Stimulated activated CD4-positive, alpha-beta T cell treated with anti-CD3 and anti-CD28 coated beads, Interleukin-2, amount 100 ng/mL, for 48 hours (primary cell): ENCODE data around the gene SIN3A.

Source experiments
- DNase-seq, 2 donors: peaks; one replicate each; pipeline ENCODE4 v3.0.0-alpha.2; 2020

SIN3A gene

GRCh38 chr15:75328493-75329314, 122.8 kb downstream of the SIN3A start:
- no peak for DNase-seq

DNA sequence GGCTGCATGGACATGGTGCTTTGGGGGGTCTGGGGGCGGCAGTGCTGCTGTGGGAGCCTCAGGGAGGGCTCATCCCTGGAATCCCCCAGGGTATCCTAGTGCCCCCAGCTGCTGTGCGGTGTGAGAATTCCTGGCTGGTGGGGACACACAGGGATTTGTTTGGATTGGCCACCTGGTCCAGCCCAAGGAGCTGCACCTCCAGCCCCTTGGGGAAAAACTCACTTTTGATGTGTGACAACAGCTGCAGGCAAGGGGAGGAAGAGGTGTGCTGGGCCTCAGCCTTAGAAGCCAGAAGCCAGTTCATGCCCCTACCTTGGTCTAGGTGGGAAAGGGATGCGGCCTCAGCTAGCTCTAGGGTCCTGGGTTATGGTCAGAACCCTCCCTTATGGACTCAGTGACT, 124.0 kb downstream of the SIN3A start:
- DNase-seq: no peak

DNA sequence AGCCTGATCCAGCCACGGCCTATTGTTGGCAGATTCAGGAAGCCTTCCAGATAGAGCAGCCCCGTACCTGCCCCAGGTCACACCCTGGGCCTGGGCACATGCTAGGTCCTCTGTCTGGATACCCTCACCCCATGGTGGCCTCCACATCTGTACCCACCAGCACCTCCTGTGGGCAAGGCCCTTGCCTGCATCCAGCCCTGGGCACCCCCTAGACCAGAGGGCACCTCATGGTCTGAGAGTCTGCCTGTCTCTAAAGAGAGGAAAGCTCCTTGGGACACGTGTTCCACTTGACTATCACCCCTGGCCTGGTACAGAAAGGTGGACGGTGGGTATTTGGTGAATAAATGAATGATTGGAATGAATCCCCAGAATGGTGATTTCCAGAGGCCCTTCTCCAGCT, 124.5 kb downstream of the SIN3A start:
- no peak for DNase-seq

- DNase-seq: no peak
These were observed 125.6 kb downstream of the SIN3A start for GRCh38 chr15:75325922-75326321.

DNA sequence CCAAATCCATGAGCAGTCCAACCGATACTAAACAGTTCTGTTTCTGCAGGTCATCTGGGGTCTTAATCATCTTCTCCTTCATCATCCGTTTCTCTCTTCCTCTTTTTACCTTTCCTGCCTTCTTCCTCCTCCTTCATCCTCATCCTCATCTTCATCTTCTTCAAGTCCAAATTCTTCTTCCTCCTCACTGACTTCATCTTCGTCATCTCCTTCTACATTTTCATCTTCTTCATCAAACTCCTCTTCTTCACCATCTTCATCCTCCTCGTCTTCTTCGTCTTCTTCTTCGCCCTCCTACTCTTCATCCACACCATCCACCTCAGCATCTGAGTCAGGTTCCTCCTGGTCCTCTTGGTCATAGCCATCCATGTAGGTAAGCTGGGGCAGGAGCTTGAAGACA, 129.8 kb downstream of the SIN3A start:
- no peak for DNase-seq
